HG03139 (cell line): ENCODE measurements around the gene SEL1L2.

Experiments
- ATAC-seq: cut with Tn5 transposase; IDR thresholded peaks from one replicate; pipeline ENCODE4 v1.9.1; 2021; ENCODE audit not compliant: unreplicated experiment

The SEL1L2 gene

GRCh38 chr20:13934992-13935894 lies 55.2 kb downstream of the SEL1L2 start:
- ATAC-seq, result no peak

GRCh38 chr20:13930281-13930680 lies 60.1 kb downstream of the SEL1L2 start:
- no peak for ATAC-seq

DNA sequence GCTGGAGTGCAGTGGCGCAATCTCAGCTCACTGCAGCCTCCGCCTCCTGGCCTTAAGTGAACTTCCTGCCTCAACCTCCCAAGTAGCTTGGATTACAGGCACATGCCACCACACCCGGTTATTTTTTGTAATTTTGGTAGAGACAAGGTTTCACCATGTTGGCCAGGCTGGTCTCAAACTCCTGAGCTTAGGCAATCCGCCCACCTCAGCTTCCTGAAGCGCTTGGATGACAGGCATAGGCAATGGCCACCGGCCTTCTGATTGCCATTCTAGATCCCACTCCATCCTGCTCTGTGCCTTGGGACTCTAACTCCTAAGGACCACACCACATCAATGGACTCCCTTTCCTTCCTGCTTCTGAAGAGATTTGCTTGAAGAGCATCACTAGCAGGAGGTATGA lies 60.6 kb downstream of the SEL1L2 start:
- no peak for ATAC-seq

DNA sequence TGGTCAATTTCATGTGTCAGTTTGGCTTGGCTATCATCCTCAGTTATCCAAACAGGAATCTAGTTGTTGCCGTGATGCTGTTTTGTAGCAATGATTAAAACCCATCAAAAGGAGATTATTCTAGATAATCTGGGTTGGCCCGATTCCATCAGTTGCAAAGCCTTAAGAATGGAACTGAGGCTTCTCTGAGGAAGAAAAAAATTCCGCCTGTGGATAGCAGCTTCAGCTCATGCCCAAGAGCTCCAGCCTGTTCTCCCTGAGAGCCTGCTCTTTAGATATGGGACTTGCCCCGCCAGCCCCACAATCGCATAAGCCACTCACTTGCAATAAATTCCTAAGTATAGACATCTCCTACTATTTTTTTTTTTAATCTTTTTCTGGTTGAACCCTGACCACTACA lies 61.5 kb downstream of the SEL1L2 start:
- no peak for ATAC-seq

- no peak for ATAC-seq
Measured at GRCh38 chr20:13927171-13927570, 63.2 kb downstream of the SEL1L2 start.

DNA sequence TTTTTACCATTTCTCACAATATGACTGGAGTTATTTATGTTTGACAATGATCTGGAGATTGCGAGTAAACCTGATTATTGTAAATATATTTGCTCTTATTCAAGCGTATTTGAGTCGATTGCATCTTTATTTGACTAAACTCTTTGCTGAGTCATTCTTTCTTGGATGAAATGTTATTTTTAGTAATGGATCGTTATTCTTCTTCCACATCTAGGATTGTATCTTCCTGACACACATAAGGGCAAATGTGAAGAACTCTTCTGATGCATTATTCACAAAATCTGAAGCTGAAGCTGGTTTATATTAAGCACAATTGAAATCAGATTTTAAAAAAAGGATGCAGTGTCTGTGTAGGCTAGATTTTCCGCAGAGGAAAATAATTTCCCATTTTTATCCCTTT lies 68.2 kb downstream of the SEL1L2 start:
- ATAC-seq, result no peak

- ATAC-seq, result no peak
Measured at GRCh38 chr20:13915284-13915683, 75.1 kb downstream of the SEL1L2 start.

- ATAC-seq, result no peak
Measured at GRCh38 chr20:13913572-13913971, 76.8 kb downstream of the SEL1L2 start.

- ATAC-seq, result no peak
Measured at GRCh38 chr20:13913131-13913530, 77.3 kb downstream of the SEL1L2 start.

- no peak for ATAC-seq
Measured at GRCh38 chr20:13910492-13910891, 79.9 kb downstream of the SEL1L2 start.

DNA sequence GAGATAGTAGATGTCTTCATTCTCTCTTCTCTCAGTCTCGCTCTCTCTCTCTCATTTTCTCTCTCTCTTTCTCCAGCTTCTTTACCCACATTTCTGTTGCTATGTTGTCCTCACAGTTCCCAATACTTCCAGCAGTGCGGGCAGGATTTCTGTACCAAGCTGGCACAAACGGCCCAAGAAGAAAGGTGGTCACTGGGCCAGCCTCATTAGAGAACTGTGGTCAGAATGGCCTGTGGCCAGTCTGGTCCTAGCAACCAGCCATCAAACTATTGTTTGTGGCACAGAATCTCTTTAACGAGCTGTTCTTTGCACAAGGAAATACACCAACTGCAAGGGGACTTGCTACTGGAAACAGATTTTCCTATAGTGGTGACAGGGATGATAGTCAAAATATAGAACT lies 81.3 kb downstream of the SEL1L2 start:
- ATAC-seq, result no peak

DNA sequence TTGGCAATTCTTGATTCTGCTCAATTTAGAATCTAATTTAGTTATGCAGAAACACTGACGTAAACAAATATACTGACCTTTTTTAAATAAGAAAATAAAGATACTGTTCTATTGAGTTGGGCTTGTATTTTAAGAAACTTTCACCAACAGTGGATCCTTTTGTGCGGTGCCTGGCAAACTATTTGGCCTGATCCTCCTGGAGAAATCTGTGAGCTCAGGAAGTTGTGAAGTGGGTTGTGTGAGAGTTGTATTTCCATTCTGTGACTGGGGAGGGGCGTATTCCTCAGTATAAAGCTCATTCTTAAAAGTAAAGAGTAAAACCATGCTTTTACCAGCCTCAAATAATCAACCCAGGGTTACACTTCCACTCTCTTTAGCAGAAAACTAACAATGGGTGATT lies 85.6 kb downstream of the SEL1L2 start:
- ATAC-seq, result no peak

DNA sequence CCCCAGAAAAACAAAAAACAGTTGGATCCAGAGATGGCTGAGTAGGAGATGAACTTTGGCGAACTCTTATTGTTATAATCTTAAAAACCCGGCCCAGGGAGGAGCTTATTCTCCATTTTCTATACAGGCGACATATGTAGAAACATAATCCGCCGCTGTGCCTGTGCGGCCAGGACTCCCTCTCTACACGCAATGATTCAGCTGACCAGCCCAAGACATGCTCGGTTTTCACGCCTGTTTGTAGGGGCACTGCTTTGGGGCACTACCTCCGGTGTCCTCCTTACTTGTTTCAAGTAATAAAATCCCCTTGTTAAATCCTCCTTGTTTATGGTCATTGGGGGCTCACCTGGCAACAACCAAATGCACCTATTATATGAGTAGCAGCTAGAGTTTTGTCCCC lies 89.9 kb downstream of the SEL1L2 start:
- ATAC-seq, result no peak

DNA sequence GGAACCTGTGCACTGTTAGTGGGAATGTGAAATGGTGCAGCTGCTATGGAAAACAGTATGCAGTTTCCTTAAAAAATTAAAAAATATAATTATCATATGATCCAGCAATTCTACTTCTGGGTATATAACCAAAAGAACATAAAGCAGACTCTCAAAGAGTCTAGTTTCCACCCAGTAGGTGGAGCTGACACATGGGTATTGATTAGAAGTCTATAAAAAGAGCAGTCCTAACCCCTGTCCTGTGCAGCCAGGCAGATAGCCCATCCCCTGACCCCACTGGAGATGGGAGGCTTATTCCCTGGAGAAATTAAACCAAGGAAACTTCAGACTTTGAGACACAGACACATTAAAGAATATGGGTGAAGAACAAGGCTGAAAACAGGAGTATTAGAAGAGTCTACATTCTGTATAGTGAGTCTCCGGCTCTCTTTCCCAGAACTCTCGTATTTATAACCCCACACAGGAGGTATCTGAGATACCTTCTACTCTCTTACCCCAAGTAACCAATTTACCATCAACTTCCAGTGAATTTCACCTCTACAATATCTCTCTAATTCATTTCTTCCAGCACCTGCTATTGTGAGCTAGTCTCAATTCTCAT lies 92.3 kb downstream of the SEL1L2 start:
- no peak for ATAC-seq

DNA sequence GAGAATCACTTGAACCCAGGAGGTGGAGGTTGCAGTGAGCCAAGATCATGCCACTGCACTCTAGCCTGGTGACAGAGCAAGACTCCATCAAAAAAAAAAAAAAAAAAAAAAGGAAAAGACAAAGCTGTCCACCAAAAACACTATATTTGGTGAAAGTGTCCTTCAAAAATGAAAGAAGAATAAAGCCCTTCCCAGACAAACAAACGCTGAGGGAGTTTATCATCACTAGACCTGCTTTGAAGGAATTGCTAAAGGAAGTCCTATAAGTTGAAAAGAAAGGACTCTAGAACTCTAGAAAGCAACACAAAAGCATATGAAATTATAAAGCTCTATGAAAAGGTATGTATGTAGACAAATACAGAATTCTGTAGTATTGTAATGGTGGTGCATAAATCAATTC lies 98.8 kb downstream of the SEL1L2 start:
- ATAC-seq, result no peak

GRCh38 chr20:13884803-13885202 lies 105.6 kb downstream of the SEL1L2 start:
- ATAC-seq, result no peak

DNA sequence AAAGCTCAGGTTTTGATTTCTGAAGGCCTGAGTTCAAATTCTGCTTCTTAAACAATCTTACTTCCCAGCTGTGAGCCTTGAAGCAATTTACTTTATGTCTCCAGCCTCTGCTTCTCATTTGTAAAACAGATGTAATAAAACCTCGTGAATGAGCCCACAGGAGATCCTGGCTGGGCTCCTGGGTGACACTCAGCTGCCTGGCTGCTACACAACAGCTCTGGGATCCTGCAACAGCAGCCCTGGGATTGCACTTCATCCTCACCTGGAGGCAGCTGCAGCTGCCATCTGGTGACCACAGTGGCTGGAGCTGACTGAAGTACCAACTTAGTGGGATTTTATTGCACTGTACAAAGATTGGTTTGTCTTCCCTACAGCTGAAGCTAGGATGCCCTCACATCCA lies 107.0 kb downstream of the SEL1L2 start:
- no peak for ATAC-seq

- no peak for ATAC-seq
Measured at GRCh38 chr20:13878566-13878965, 111.8 kb downstream of the SEL1L2 start.

- ATAC-seq, result no peak
Measured at GRCh38 chr20:13877793-13878192, 112.6 kb downstream of the SEL1L2 start.

- ATAC-seq, result no peak
Measured at GRCh38 chr20:13875265-13875811, 115.1 kb downstream of the SEL1L2 start.

- no peak for ATAC-seq
Measured at GRCh38 chr20:13874394-13875157, 115.8 kb downstream of the SEL1L2 start.

GRCh38 chr20:13873831-13874230 lies 116.6 kb downstream of the SEL1L2 start:
- no peak for ATAC-seq
